ENCODE measurements around the gene HES7.

The HES7 gene

DNA sequence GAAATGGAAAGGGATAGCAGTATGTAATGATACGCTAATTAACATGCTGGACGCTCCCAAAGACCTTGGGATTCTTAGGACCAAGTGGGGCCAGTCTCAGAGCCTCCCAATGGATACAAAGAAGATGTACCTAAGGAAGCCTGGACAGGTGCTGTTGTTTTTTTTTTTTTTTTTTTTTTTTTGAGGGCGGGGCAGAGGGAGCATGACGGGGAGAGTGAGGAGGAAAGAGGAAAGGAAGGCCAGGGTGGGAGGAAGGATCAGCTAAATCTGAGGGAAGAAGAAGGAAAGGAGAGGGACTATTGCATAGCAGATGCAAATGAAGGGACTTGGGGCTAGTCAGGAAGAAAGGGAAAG is 36.3 kb upstream of the HES7 start:
- TF ChIP-seq, protein P1, sequence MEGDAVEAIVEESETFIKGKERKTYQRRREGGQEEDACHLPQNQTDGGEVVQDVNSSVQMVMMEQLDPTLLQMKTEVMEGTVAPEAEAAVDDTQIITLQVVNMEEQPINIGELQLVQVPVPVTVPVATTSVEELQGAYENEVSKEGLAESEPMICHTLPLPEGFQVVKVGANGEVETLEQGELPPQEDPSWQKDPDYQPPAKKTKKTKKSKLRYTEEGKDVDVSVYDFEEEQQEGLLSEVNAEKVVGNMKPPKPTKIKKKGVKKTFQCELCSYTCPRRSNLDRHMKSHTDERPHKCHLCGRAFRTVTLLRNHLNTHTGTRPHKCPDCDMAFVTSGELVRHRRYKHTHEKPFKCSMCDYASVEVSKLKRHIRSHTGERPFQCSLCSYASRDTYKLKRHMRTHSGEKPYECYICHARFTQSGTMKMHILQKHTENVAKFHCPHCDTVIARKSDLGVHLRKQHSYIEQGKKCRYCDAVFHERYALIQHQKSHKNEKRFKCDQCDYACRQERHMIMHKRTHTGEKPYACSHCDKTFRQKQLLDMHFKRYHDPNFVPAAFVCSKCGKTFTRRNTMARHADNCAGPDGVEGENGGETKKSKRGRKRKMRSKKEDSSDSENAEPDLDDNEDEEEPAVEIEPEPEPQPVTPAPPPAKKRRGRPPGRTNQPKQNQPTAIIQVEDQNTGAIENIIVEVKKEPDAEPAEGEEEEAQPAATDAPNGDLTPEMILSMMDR (IDR thresholded peaks at IDR 0.05; ENCODE audit: low read depth, low read length, missing control alignments) = no peak
- no peak overlapping the region for H3K4me3 ChIP-seq (ENCODE audit: low read depth, low read length)
- DNase-seq (ENCODE audit: low read depth) = no peak
- in situ Hi-C loops (cut with HindIII; ENCODE audit: low sequenced_read_pairs) = no loop called here

- DNase-seq (ENCODE audit: low read depth) = no peak
- H3K4me3 ChIP-seq (ENCODE audit: low read depth, low read length) = no peak overlapping the region
- in situ Hi-C loops (cut with HindIII; ENCODE audit: low sequenced_read_pairs) = no loop called here
- TF ChIP-seq, protein P1 (IDR thresholded peaks at IDR 0.05; ENCODE audit: low read depth, low read length, missing control alignments) = no peak
Measured at GRCh38 chr17:8159459-8160223, 35.7 kb upstream of the HES7 start.

DNA sequence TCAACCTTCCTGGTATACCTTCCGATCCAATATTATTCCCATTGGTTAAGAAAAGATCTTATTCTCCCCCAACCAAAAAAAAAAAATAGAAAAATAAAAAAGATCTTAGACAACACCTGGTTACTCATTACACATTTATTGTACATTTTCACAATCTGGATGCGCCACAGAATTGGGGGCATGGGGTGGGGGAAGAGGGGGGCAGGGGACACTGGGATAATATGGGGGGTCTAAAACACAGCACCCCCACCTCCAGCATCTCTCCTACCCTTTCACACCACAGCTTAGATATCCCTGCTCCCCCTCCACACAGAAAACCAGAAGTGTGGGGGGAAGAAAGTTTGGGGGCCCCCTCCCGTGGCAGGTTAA is 35.1 kb upstream of the HES7 start:
- TF ChIP-seq, protein P1 (IDR thresholded peaks at IDR 0.05; ENCODE audit: low read depth, low read length, missing control alignments) = no peak
- H3K4me3 ChIP-seq (ENCODE audit: low read depth, low read length) = no peak overlapping the region
- in situ Hi-C loops (cut with HindIII; ENCODE audit: low sequenced_read_pairs) = no loop called here
- DNase-seq (ENCODE audit: low read depth) = no peak

GRCh38 chr17:8158267-8159031 is 34.5 kb upstream of the HES7 start:
- DNase-seq (ENCODE audit: low read depth) = peak; percentile 68
- TF ChIP-seq, protein P1 (IDR thresholded peaks at IDR 0.05; ENCODE audit: low read depth, low read length, missing control alignments) = peak; percentile 87
- no peak overlapping the region for H3K4me3 ChIP-seq (ENCODE audit: low read depth, low read length)
- in situ Hi-C loops (cut with HindIII; ENCODE audit: low sequenced_read_pairs) = no loop called here

DNA sequence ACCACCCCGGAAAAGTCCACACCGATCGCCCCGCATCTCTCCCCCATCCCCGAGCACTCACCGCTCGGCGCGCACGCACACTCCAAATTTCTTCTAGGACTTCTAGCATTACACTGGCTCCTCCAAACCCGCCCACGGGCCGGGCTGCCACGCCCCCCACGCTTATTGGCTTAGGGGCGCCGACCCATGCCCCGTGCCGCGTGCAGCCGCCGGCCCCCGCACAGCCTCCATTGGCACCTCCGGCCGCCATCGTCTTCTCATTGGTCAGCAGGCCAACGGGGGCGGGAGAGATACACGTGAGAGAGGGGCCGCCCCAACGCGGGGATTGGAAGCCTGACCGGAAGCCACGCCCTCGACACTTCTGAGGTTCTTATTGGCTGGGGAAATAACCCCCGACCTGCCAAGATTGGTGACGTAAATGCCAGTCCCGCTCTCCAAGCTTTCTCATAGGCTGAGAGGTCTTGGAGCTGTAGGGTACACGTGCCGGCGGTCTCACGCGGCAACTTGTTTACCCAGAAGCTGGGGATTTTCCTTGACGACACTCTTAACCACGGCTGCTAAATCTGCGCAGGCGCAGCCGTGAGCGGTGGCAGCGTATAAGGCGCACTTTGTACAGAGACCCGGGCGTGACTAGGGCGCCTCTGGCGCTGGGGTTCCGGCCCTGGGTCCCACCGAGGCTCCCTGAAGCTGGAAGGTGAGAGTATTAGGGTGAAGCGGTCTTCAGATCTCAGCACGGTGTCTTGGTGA is 32.5 kb upstream of the HES7 start:
- peak; percentile 100 for DNase-seq (ENCODE audit: low read depth)
- TF ChIP-seq, protein P1 (IDR thresholded peaks at IDR 0.05; ENCODE audit: low read depth, low read length, missing control alignments) = no peak
- H3K4me3 ChIP-seq (ENCODE audit: low read depth, low read length) = peak overlapping the region; percentile 70
- in situ Hi-C loops (cut with HindIII; ENCODE audit: low sequenced_read_pairs) = no loop called here

DNA sequence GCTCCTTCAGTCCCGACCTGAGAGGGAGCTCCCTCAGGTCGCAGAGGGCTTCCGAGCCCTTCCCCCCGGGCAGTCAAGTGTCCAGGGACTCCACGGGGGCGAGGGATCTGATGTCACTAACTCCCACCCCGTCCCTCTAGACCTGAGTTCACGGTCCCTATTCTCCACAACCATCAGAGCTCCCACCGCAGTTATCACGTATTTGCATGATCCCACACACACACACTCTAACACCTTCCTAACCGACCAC is 32.0 kb upstream of the HES7 start:
- in situ Hi-C loops (cut with HindIII; ENCODE audit: low sequenced_read_pairs) = no loop called here
- H3K4me3 ChIP-seq (ENCODE audit: low read depth, low read length) = peak overlapping the region; percentile 70
- TF ChIP-seq, protein P1 (IDR thresholded peaks at IDR 0.05; ENCODE audit: low read depth, low read length, missing control alignments) = no peak
- no peak for DNase-seq (ENCODE audit: low read depth)

Data from astrocyte of the cerebellum (primary cell).